Gastroesophageal sphincter (tissue), 3 donors: ENCODE data around the gene RIMBP2.

Experiments used
- EP300 ChIP-seq: sonication (generic); formaldehyde crosslinking; IDR thresholded peaks from one replicate; pipeline ENCODE4 v1.6.1; 2017; ENCODE audit warnings: antibody characterized with exemption, mild to moderate bottlenecking
- POLR2A ChIP-seq, 2 donors: fragments of 450-650 bp; IDR thresholded peaks; one replicate each; pipeline ENCODE4 v1.6.1; 2017; ENCODE audit warnings: antibody characterized with exemption in 2 of 2, mild to moderate bottlenecking in 2 of 2, moderate library complexity in 1 of 2
- POLR2AphosphoS5 ChIP-seq: sonication (generic); formaldehyde crosslinking; IDR thresholded peaks from one replicate; pipeline ENCODE4 v1.6.1; 2017; ENCODE audit warnings: antibody characterized with exemption
- TF ChIP-seq, protein P1 (sequence below), 4 experiments: fragments of 200-600 bp in 2 of 4; fragments of 450-650 bp in 2 of 4; sonication (generic) in 1 of 4; IDR thresholded peaks; one replicate each; pipeline ENCODE4 v1.5.1; 2017 to 2019; ENCODE audit warnings: antibody characterized with exemption in 4 of 4, mild to moderate bottlenecking in 2 of 4, moderate library complexity in 2 of 4

GRCh38 chr12:130412384-130412783 lies 303.7 kb downstream of the RIMBP2 start:
- TF ChIP-seq, protein P1, sequence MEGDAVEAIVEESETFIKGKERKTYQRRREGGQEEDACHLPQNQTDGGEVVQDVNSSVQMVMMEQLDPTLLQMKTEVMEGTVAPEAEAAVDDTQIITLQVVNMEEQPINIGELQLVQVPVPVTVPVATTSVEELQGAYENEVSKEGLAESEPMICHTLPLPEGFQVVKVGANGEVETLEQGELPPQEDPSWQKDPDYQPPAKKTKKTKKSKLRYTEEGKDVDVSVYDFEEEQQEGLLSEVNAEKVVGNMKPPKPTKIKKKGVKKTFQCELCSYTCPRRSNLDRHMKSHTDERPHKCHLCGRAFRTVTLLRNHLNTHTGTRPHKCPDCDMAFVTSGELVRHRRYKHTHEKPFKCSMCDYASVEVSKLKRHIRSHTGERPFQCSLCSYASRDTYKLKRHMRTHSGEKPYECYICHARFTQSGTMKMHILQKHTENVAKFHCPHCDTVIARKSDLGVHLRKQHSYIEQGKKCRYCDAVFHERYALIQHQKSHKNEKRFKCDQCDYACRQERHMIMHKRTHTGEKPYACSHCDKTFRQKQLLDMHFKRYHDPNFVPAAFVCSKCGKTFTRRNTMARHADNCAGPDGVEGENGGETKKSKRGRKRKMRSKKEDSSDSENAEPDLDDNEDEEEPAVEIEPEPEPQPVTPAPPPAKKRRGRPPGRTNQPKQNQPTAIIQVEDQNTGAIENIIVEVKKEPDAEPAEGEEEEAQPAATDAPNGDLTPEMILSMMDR (IDR thresholded peaks at IDR 0.05), result no peak
- TF ChIP-seq POLR2A (IDR thresholded peaks at IDR 0.05) (no peak), POLR2AphosphoS5 (no peak), EP300 (no peak)
